Vagina (tissue), 2 donors: ENCODE measurements around the gene PPFIA3. TPM values are rescaled to one million over a fixed set of nuclear protein-coding genes. Genes with fewer than 3 reads are reported as not detected.
"Not testable (repeated sequence)": the region's sequence is repeated elsewhere in the genome, so short reads cannot be mapped to it uniquely, and the experiment has no call there.

ENCODE experiments used
- DNase-seq, 2 donors: peaks; one replicate each; pipeline ENCODE4 v3.0.0-alpha.2; 2017; ENCODE audit errors: extremely low spot score in 2 of 2
- H3K27ac ChIP-seq: fragments of 200-600 bp; sonication (generic); one replicate; pipeline ENCODE4 v1.5.1; 2019
- H3K27me3 ChIP-seq: fragments of 200-600 bp; sonication (generic); one replicate; pipeline ENCODE4 v1.5.1; 2019
- H3K36me3 ChIP-seq, 2 donors: fragments of 200-600 bp; sonication (generic); one replicate each; pipeline ENCODE4 v1.5.1; 2017 to 2019
- H3K4me1 ChIP-seq: fragments of 200-600 bp; sonication (generic); one replicate; pipeline ENCODE4 v1.5.1; 2019
- H3K4me3 ChIP-seq, 2 donors: fragments of 200-600 bp; sonication (generic); 1 replicate in 1 of 2; 2 replicates in 1 of 2; pipeline ENCODE4 v1.5.1; 2016 to 2019
- H3K9me3 ChIP-seq: fragments of 200-600 bp; sonication (generic); one replicate; pipeline ENCODE4 v1.5.1; 2019
- CTCF ChIP-seq, 3 experiments: fragments of 450-650 bp in 2 of 3; fragments of 200-600 bp in 1 of 3; sonication (generic) in 1 of 3; IDR thresholded peaks; one replicate each; pipeline ENCODE4 v1.5.1; 2017 to 2019; ENCODE audit warnings: antibody characterized with exemption in 3 of 3, mild to moderate bottlenecking in 2 of 3, moderate library complexity in 2 of 3
- POLR2A ChIP-seq, 2 donors: fragments of 450-650 bp; IDR thresholded peaks; one replicate each; pipeline ENCODE4 v1.6.1; 2017; ENCODE audit warnings: antibody characterized with exemption in 2 of 2, mild to moderate bottlenecking in 2 of 2, moderate library complexity in 2 of 2
- POLR2AphosphoS5 ChIP-seq, 2 donors: sonication (generic); formaldehyde crosslinking; IDR thresholded peaks; one replicate each; pipeline ENCODE4 v1.9.0; 2017; ENCODE audit warnings: antibody characterized with exemption in 2 of 2, mild to moderate bottlenecking in 2 of 2, low read depth in 1 of 2; ENCODE audit not compliant: insufficient read depth in 1 of 2
- intact Hi-C: fragments of 100-400 bp; cut with DNase I; formaldehyde crosslinking; loops from one replicate; pipeline ENCODE4 v1.15.1; 2023
- total RNA-seq: library from RNA; depleted of rRNA; stranded (reverse); fragments of >200 nt; gene quantifications from one replicate; pipeline ENCODE4 v1.2.3, GENCODE V29; 2016

The PPFIA3 gene
- total RNA-seq, 1 donor from 2014 or later: 4.7 TPM

GRCh38 chr19:49074869-49075268 is 44.5 kb upstream of the PPFIA3 start:
- H3K27ac ChIP-seq, DNase-seq, H3K9me3 ChIP-seq, intact Hi-C loops, H3K27me3 ChIP-seq, H3K4me1 ChIP-seq, H3K4me3 ChIP-seq, H3K36me3 ChIP-seq: not testable (repeated sequence)
- TF ChIP-seq CTCF (IDR thresholded peaks at IDR 0.05): peak; percentile 32 to 66 (median 59)

- TF ChIP-seq POLR2A (IDR thresholded peaks at IDR 0.05): no peak
- no peak for TF ChIP-seq CTCF (IDR thresholded peaks at IDR 0.05)
- no peak for TF ChIP-seq POLR2AphosphoS5 (IDR thresholded peaks at IDR 0.05; ENCODE audit: insufficient read depth in 1 of 2, low read depth in 1 of 2)
- intact Hi-C loops: no loop called here
- no peaks in the 10 kb centered on the region for H3K27me3 ChIP-seq
- no peak for DNase-seq
- H3K36me3 ChIP-seq: no peaks in the 10 kb centered on the region
- no peak overlapping the region for H3K4me3 ChIP-seq
- H3K4me1 ChIP-seq: peaks cover 7% of the 10 kb centered on the region
- no peaks in the 10 kb centered on the region for H3K9me3 ChIP-seq
- no peak overlapping the region for H3K27ac ChIP-seq
Measured at GRCh38 chr19:49080392-49080791, 39.0 kb upstream of the PPFIA3 start.

GRCh38 chr19:49081273-49081672 is 38.1 kb upstream of the PPFIA3 start:
- Histone ChIP-seq H3K36me3 (no peaks in the 10 kb centered on the region), H3K9me3 (no peaks in the 10 kb centered on the region), H3K4me3 (no peak overlapping the region), H3K27me3 (no peaks in the 10 kb centered on the region), H3K4me1 (peaks cover 11% of the 10 kb centered on the region), H3K27ac (no peak overlapping the region)
- intact Hi-C loops: no loop called here
- TF ChIP-seq POLR2AphosphoS5 (IDR thresholded peaks at IDR 0.05; ENCODE audit: insufficient read depth in 1 of 2, low read depth in 1 of 2) (no peak), CTCF (IDR thresholded peaks at IDR 0.05) (no peak), POLR2A (IDR thresholded peaks at IDR 0.05) (no peak)
- no peak for DNase-seq

GRCh38 chr19:49084206-49085019 is 34.9 kb upstream of the PPFIA3 start:
- intact Hi-C loops: no loop called here
- Histone ChIP-seq H3K36me3 (peaks cover 0 to 12% of the 10 kb centered on the region in 2 donors), H3K9me3 (no peaks in the 10 kb centered on the region), H3K27me3 (no peaks in the 10 kb centered on the region), H3K4me1 (peaks cover 29% of the 10 kb centered on the region), H3K27ac (peak overlapping the region; percentile 80), H3K4me3 (peak overlapping the region; percentile 69 to 72)
- TF ChIP-seq CTCF (IDR thresholded peaks at IDR 0.05) (no peak), POLR2AphosphoS5 (IDR thresholded peaks at IDR 0.05; ENCODE audit: insufficient read depth in 1 of 2, low read depth in 1 of 2) (no peak), POLR2A (IDR thresholded peaks at IDR 0.05) (no peak)
- no peak for DNase-seq
